ENCODE measurements around the gene ZNF792.
"Not testable (repeated sequence)": the region's sequence is repeated elsewhere in the genome, so short reads cannot be mapped to it uniquely, and the experiment has no call there.

The ZNF792 gene

GRCh38 chr19:34963573-34964406 is at the start of gene ZNF792:
Gene ZNF792, minus strand, starts transcription at chr19:34964229. Its CDS starts 567 bp downstream, at chr19:34963662.
- peaks cover 24% of the 10 kb centered on the region for H3K9me3 ChIP-seq (ENCODE audit: insufficient read depth, low read depth, low read length)
- no peak within 1 kb of the TSS for H3K27ac ChIP-seq (ENCODE audit: low read length)

GRCh38 chr19:35013041-35013819 is 49.2 kb upstream of the ZNF792 start:
- Histone ChIP-seq H3K36me3 (ENCODE audit: insufficient read depth, low read depth, low read length) (peaks cover 94% of the 10 kb centered on the region), H3K9me3 (ENCODE audit: insufficient read depth, low read depth, low read length) (no peaks in the 10 kb centered on the region), H3K4me1 (ENCODE audit: insufficient read depth, low read length) (no peaks in the 10 kb centered on the region), H3K27ac (ENCODE audit: low read length) (no peak overlapping the region), H3K4me3 (ENCODE audit: low read length) (no peak overlapping the region), H3K9ac (ENCODE audit: low read depth, low read length) (no peak overlapping the region), H3K27me3 (ENCODE audit: insufficient read depth, low read length) (no peaks in the 10 kb centered on the region)

More at GRCh38 chr19:34963573-34964406, at the start of gene ZNF792:
- Histone ChIP-seq H3K27me3 (ENCODE audit: insufficient read depth, low read length) (peaks cover 15% of the 10 kb centered on the region), H3K4me3 (ENCODE audit: low read length) (peak within 1 kb of the TSS; percentile 81), H3K36me3 (ENCODE audit: insufficient read depth, low read depth, low read length) (peaks cover 15% of the 10 kb centered on the region), H3K4me1 (ENCODE audit: insufficient read depth, low read length) (no peaks in the 10 kb centered on the region; the same call in 1 of the 2 replicates), H3K9ac (ENCODE audit: low read depth, low read length) (peak within 1 kb of the TSS; percentile 60; the same call in 1 of the 2 replicates)

- Histone ChIP-seq H3K27ac (ENCODE audit: low read length) (no peak overlapping the region), H3K27me3 (ENCODE audit: insufficient read depth, low read length) (no peaks in the 10 kb centered on the region), H3K9me3 (ENCODE audit: insufficient read depth, low read depth, low read length) (no peaks in the 10 kb centered on the region), H3K9ac (ENCODE audit: low read depth, low read length) (no peak overlapping the region), H3K4me3 (ENCODE audit: low read length) (no peak overlapping the region), H3K36me3 (ENCODE audit: insufficient read depth, low read depth, low read length) (peaks cover 84% of the 10 kb centered on the region), H3K4me1 (ENCODE audit: insufficient read depth, low read length) (no peaks in the 10 kb centered on the region)
These were observed 48.0 kb upstream of the ZNF792 start for GRCh38 chr19:35011737-35012682.

- Histone ChIP-seq H3K27ac (ENCODE audit: low read length) (no peak overlapping the region), H3K4me3 (ENCODE audit: low read length) (no peak overlapping the region), H3K36me3 (ENCODE audit: insufficient read depth, low read depth, low read length) (peaks cover 84% of the 10 kb centered on the region), H3K9me3 (ENCODE audit: insufficient read depth, low read depth, low read length) (no peaks in the 10 kb centered on the region), H3K9ac (ENCODE audit: low read depth, low read length) (no peak overlapping the region), H3K27me3 (ENCODE audit: insufficient read depth, low read length) (no peaks in the 10 kb centered on the region), H3K4me1 (ENCODE audit: insufficient read depth, low read length) (no peaks in the 10 kb centered on the region)
These were observed 47.2 kb upstream of the ZNF792 start for GRCh38 chr19:35011091-35011689.

- H3K27ac ChIP-seq (ENCODE audit: low read length), result no peak overlapping the region
- no peak overlapping the region for H3K9ac ChIP-seq (ENCODE audit: low read depth, low read length)
- H3K36me3 ChIP-seq (ENCODE audit: insufficient read depth, low read depth, low read length), result peaks cover 81% of the 10 kb centered on the region
- H3K4me1 ChIP-seq (ENCODE audit: insufficient read depth, low read length), result no peaks in the 10 kb centered on the region
- no peaks in the 10 kb centered on the region for H3K27me3 ChIP-seq (ENCODE audit: insufficient read depth, low read length)
- H3K9me3 ChIP-seq (ENCODE audit: insufficient read depth, low read depth, low read length), result no peaks in the 10 kb centered on the region
- H3K4me3 ChIP-seq (ENCODE audit: low read length), result no peak overlapping the region
These were observed 45.7 kb upstream of the ZNF792 start for GRCh38 chr19:35009424-35010415.

GRCh38 chr19:35008891-35009341 is 44.9 kb upstream of the ZNF792 start:
- Histone ChIP-seq H3K36me3 (ENCODE audit: insufficient read depth, low read depth, low read length) (peaks cover 81% of the 10 kb centered on the region), H3K27ac (ENCODE audit: low read length) (no peak overlapping the region), H3K9me3 (ENCODE audit: insufficient read depth, low read depth, low read length) (no peaks in the 10 kb centered on the region), H3K4me1 (ENCODE audit: insufficient read depth, low read length) (no peaks in the 10 kb centered on the region), H3K27me3 (ENCODE audit: insufficient read depth, low read length) (no peaks in the 10 kb centered on the region), H3K4me3 (ENCODE audit: low read length) (no peak overlapping the region), H3K9ac (ENCODE audit: low read depth, low read length) (no peak overlapping the region)

- H3K4me1 ChIP-seq (ENCODE audit: insufficient read depth, low read length), result not testable (repeated sequence)
- peaks cover 76% of the 10 kb centered on the region for H3K36me3 ChIP-seq (ENCODE audit: insufficient read depth, low read depth, low read length)
These were observed 43.4 kb upstream of the ZNF792 start for GRCh38 chr19:35007427-35007826.

GRCh38 chr19:35006999-35007365 is 43.0 kb upstream of the ZNF792 start:
- Histone ChIP-seq H3K9ac (ENCODE audit: low read depth, low read length) (no peak overlapping the region), H3K4me1 (ENCODE audit: insufficient read depth, low read length) (peaks cover 7% of the 10 kb centered on the region), H3K27me3 (ENCODE audit: insufficient read depth, low read length) (no peaks in the 10 kb centered on the region), H3K36me3 (ENCODE audit: insufficient read depth, low read depth, low read length) (peaks cover 74% of the 10 kb centered on the region), H3K27ac (ENCODE audit: low read length) (no peak overlapping the region), H3K9me3 (ENCODE audit: insufficient read depth, low read depth, low read length) (no peaks in the 10 kb centered on the region), H3K4me3 (ENCODE audit: low read length) (no peak overlapping the region)

More at GRCh38 chr19:35007427-35007826, 43.4 kb upstream of the ZNF792 start:
- H3K9me3 ChIP-seq (ENCODE audit: insufficient read depth, low read depth, low read length); H3K9ac ChIP-seq (ENCODE audit: low read depth, low read length); H3K4me3 ChIP-seq (ENCODE audit: low read length); H3K27ac ChIP-seq (ENCODE audit: low read length); H3K27me3 ChIP-seq (ENCODE audit: insufficient read depth, low read length): not testable (repeated sequence)

- Histone ChIP-seq H3K4me3 (ENCODE audit: low read length) (no peak overlapping the region), H3K9ac (ENCODE audit: low read depth, low read length) (no peak overlapping the region), H3K9me3 (ENCODE audit: insufficient read depth, low read depth, low read length) (no peaks in the 10 kb centered on the region), H3K27ac (ENCODE audit: low read length) (no peak overlapping the region), H3K4me1 (ENCODE audit: insufficient read depth, low read length) (peaks cover 10% of the 10 kb centered on the region), H3K36me3 (ENCODE audit: insufficient read depth, low read depth, low read length) (peaks cover 73% of the 10 kb centered on the region), H3K27me3 (ENCODE audit: insufficient read depth, low read length) (no peaks in the 10 kb centered on the region)
These were observed 42.4 kb upstream of the ZNF792 start for GRCh38 chr19:35006342-35006998.

GRCh38 chr19:35006007-35006341 is 41.9 kb upstream of the ZNF792 start:
- not testable (repeated sequence) for H3K9ac ChIP-seq (ENCODE audit: low read depth, low read length); H3K27ac ChIP-seq (ENCODE audit: low read length); H3K9me3 ChIP-seq (ENCODE audit: insufficient read depth, low read depth, low read length); H3K4me3 ChIP-seq (ENCODE audit: low read length); H3K27me3 ChIP-seq (ENCODE audit: insufficient read depth, low read length); H3K4me1 ChIP-seq (ENCODE audit: insufficient read depth, low read length)
- peaks cover 72% of the 10 kb centered on the region for H3K36me3 ChIP-seq (ENCODE audit: insufficient read depth, low read depth, low read length)
